Measurements from ENCODE around the gene LSG1. TPM values are rescaled to one million over a fixed set of nuclear protein-coding genes. Genes with fewer than 3 reads are reported as not detected.

Gene LSG1
- total and polyA plus RNA-seq, 9 of the 15 experiments (the other 6 are each of a cell fraction or from before 2014, with no cell fraction given) = 14.9 to 73.7 (median 46.7) TPM

GRCh38 chr3:194685718-194686413, 13.9 kb upstream of the LSG1 start, which contains the start of gene FAM43A (continued):
- no peak for TF ChIP-seq SUPT5H (IDR thresholded peaks at IDR 0.05)
- no peak for TF ChIP-seq HIVEP1 (CRISPR knock-in tag; IDR thresholded peaks at IDR 0.05)
- TF ChIP-seq SNRNP70 (optimal IDR thresholded peaks at IDR 0.05; ENCODE audit: low read depth, low read length) = no peak
- no peak for TF ChIP-seq E2F5 (CRISPR knock-in tag; IDR thresholded peaks at IDR 0.05)
- TF ChIP-seq NCOA4 (IDR thresholded peaks at IDR 0.05; ENCODE audit: partially characterized antibody) = no peak
- no peak for TF ChIP-seq ZNF324 (CRISPR knock-in tag; IDR thresholded peaks at IDR 0.05)
- no peak for TF ChIP-seq KHSRP (IDR thresholded peaks at IDR 0.05)
- TF ChIP-seq CAMTA2 (CRISPR knock-in tag; conservative IDR thresholded peaks at IDR 0.05) = no peak
- TF ChIP-seq KAT2B (IDR thresholded peaks at IDR 0.05; ENCODE audit: low read depth, low read length) = no peak
- no peak for TF ChIP-seq SAFB (IDR thresholded peaks at IDR 0.05; ENCODE audit: borderline replicate concordance, low read depth, low read length)
- no peak for TF ChIP-seq E2F4 (CRISPR knock-in tag; IDR thresholded peaks at IDR 0.05; ENCODE audit: low read depth)
- no peak for TF ChIP-seq EZH2 (IDR thresholded peaks at IDR 0.05; ENCODE audit: borderline replicate concordance, low read depth, low read length)
- no peak for TF ChIP-seq HNRNPH1 (optimal IDR thresholded peaks at IDR 0.05; ENCODE audit: low read depth, low read length)
- no peak for TF ChIP-seq ZEB2 (IDR thresholded peaks at IDR 0.05)
- 0 out of 6 replicates have a peak, but pooled peaks of 1 of the 3 experiments have one; percentile 8 for TF ChIP-seq CTCF (IDR thresholded peaks at IDR 0.05 in 2 of 3, conservative IDR thresholded peaks at IDR 0.05 in 1 of 3; ENCODE audit: insufficient read depth in 2 of 3, low read depth in 1 of 3, low read length in 3 of 3)
- no peak for TF ChIP-seq MTF1 (CRISPR knock-in tag; IDR thresholded peaks at IDR 0.05; ENCODE audit: borderline replicate concordance)
- TF ChIP-seq YY1 (IDR thresholded peaks at IDR 0.05; ENCODE audit: borderline replicate concordance in 1 of 3, control insufficient read depth in 1 of 3, extremely low read depth in 1 of 3, insufficient read depth in 3 of 3, insufficient read length in 1 of 3, insufficient replicate concordance in 2 of 3, low read depth in 1 of 3, low read length in 2 of 3) = no peak
- TF ChIP-seq ZNF696 (CRISPR knock-in tag; conservative IDR thresholded peaks at IDR 0.05) = no peak
- no peak for TF ChIP-seq HDGF (IDR thresholded peaks at IDR 0.05)
- no peak for TF ChIP-seq ZBED1 (IDR thresholded peaks at IDR 0.05)
- TF ChIP-seq THRAP3 (IDR thresholded peaks at IDR 0.05; ENCODE audit: borderline replicate concordance) = no peak
- no peak for TF ChIP-seq ARID2 (IDR thresholded peaks at IDR 0.05)
- no peak for TF ChIP-seq ZNF395 (CRISPR knock-in tag; IDR thresholded peaks at IDR 0.05)
- no peak for TF ChIP-seq CHD1 (IDR thresholded peaks at IDR 0.05; ENCODE audit: low read length)

Data from K562 (cell line).